ENCODE data around the gene PLEK2. TPM values are rescaled to one million over a fixed set of nuclear protein-coding genes. Genes with fewer than 3 reads are reported as not detected.
"Not testable (repeated sequence)": the region's sequence is repeated elsewhere in the genome, so short reads cannot be mapped to it uniquely, and the experiment has no call there.

The PLEK2 gene
- total RNA-seq, 5 donors from 2014 or later (not counting 1 experiment from before 2014, with no cell fraction given) = 0.79 to 4.0 (median 3.5) TPM

- H3K4me3 Mint-ChIP-seq = no peak overlapping the region
- no peaks in the 10 kb centered on the region for H3K36me3 Mint-ChIP-seq
- no peaks in the 10 kb centered on the region for H3K9me3 Mint-ChIP-seq
- Histone ChIP-seq H3K27me3 (replicated peaks in 1 of 2; ENCODE audit: control insufficient read depth in 2 of 2, extremely low read depth in 1 of 2, insufficient read depth in 2 of 2, low read length in 1 of 2) (peaks cover 0 to 14% of the 10 kb centered on the region in 2 experiments), H3K4me3 (ENCODE audit: control insufficient read depth in 1 of 2, extremely low read depth in 1 of 2, low read length in 1 of 2) (no peak overlapping the region), H3K9me3 (no peaks in the 10 kb centered on the region), H3K27ac (ENCODE audit: low read length) (no peak overlapping the region), H3K36me3 (ENCODE audit: control insufficient read depth in 2 of 2, extremely low read depth in 1 of 2, insufficient read depth in 1 of 2, low read length in 1 of 2) (no peaks in the 10 kb centered on the region), H3K4me1 (ENCODE audit: control insufficient read depth in 1 of 2, extremely low read depth in 1 of 2, insufficient read depth in 2 of 2, low read length in 2 of 2) (no peaks in the 10 kb centered on the region)
- DNase-seq (no peak), ATAC-seq (replicated peaks in 1 of 4) (no peak)
- ChIA-PET POLR2A (no interaction called here), CTCF (no interaction called here)
- WGBS (ENCODE audit: insufficient coverage) = 94% methylated on average over 5 of the region's 11 CpGs
- peaks cover 0 to 6% (median 2%) of the 10 kb centered on the region in 3 donors for H3K4me1 Mint-ChIP-seq
- no peak overlapping the region for H3K27ac Mint-ChIP-seq
- H3K27me3 Mint-ChIP-seq = peaks cover under 1 to 5% of the 10 kb centered on the region in 2 donors
These were observed 6.6 kb upstream of the PLEK2 start for GRCh38 chr14:67418401-67419191.

- H3K4me1 Mint-ChIP-seq = peaks cover under 1 to 4% (median 2%) of the 10 kb centered on the region in 3 donors
- Histone ChIP-seq H3K27me3 (replicated peaks in 1 of 2; ENCODE audit: control insufficient read depth in 2 of 2, extremely low read depth in 1 of 2, insufficient read depth in 2 of 2, low read length in 1 of 2) (peaks cover 0 to 13% of the 10 kb centered on the region in 2 experiments), H3K4me1 (ENCODE audit: control insufficient read depth in 1 of 2, extremely low read depth in 1 of 2, insufficient read depth in 2 of 2, low read length in 2 of 2) (no peaks in the 10 kb centered on the region), H3K9me3 (no peaks in the 10 kb centered on the region), H3K4me3 (ENCODE audit: control insufficient read depth in 1 of 2, extremely low read depth in 1 of 2, low read length in 1 of 2) (no peak overlapping the region), H3K36me3 (ENCODE audit: control insufficient read depth in 2 of 2, extremely low read depth in 1 of 2, insufficient read depth in 1 of 2, low read length in 1 of 2) (no peaks in the 10 kb centered on the region), H3K27ac (ENCODE audit: low read length) (no peak overlapping the region)
- H3K36me3 Mint-ChIP-seq = no peaks in the 10 kb centered on the region
- CTCF ChIA-PET = no interaction called here
- DNase-seq (no peak), ATAC-seq (replicated peaks in 1 of 4) (no peak)
- no peak overlapping the region for H3K27ac Mint-ChIP-seq
- no CpG with 5 or more reads among the region's 3 CpGs for WGBS (ENCODE audit: insufficient coverage)
- POLR2A ChIA-PET = no interaction called here
- no peaks in the 10 kb centered on the region for H3K9me3 Mint-ChIP-seq
- H3K4me3 Mint-ChIP-seq = no peak overlapping the region
- H3K27me3 Mint-ChIP-seq = no peaks in the 10 kb centered on the region
These were observed 5.7 kb upstream of the PLEK2 start for GRCh38 chr14:67417633-67418032.

GRCh38 chr14:67416810-67417209, 4.8 kb upstream of the PLEK2 start:
- Mint-ChIP-seq H3K36me3 (no peaks in the 10 kb centered on the region), H3K27ac (no peak overlapping the region), H3K27me3 (peaks cover 0 to 2% of the 10 kb centered on the region in 2 donors), H3K4me3 (no peak overlapping the region), H3K4me1 (peaks cover 6 to 10% (median 8%) of the 10 kb centered on the region in 3 donors), H3K9me3 (no peaks in the 10 kb centered on the region)
- ChIA-PET CTCF (no interaction called here), POLR2A (no interaction called here)
- peaks cover 0 to 6% of the 10 kb centered on the region in 2 experiments for H3K4me1 ChIP-seq (ENCODE audit: control insufficient read depth in 1 of 2, extremely low read depth in 1 of 2, insufficient read depth in 2 of 2, low read length in 2 of 2)
- H3K27me3 ChIP-seq (replicated peaks in 1 of 2; ENCODE audit: control insufficient read depth in 2 of 2, extremely low read depth in 1 of 2, insufficient read depth in 2 of 2, low read length in 1 of 2) = peaks cover 0 to 20% of the 10 kb centered on the region in 2 experiments
- H3K36me3 ChIP-seq (ENCODE audit: control insufficient read depth in 2 of 2, extremely low read depth in 1 of 2, insufficient read depth in 1 of 2, low read length in 1 of 2) = no peaks in the 10 kb centered on the region
- no peak overlapping the region for H3K4me3 ChIP-seq (ENCODE audit: control insufficient read depth in 1 of 2, extremely low read depth in 1 of 2, low read length in 1 of 2)
- H3K27ac ChIP-seq (ENCODE audit: low read length) = no peak overlapping the region
- ATAC-seq (replicated peaks in 1 of 4) (no peak), DNase-seq (no peak)
- no CpG with 5 or more reads among the region's 2 CpGs for WGBS (ENCODE audit: insufficient coverage)
- no peaks in the 10 kb centered on the region for H3K9me3 ChIP-seq

GRCh38 chr14:67416085-67416484, 4.1 kb upstream of the PLEK2 start:
- no peaks in the 10 kb centered on the region for H3K9me3 ChIP-seq
- no peak overlapping the region for H3K27ac ChIP-seq (ENCODE audit: low read length)
- peaks cover 0 to 27% of the 10 kb centered on the region in 2 experiments for H3K27me3 ChIP-seq (replicated peaks in 1 of 2; ENCODE audit: control insufficient read depth in 2 of 2, extremely low read depth in 1 of 2, insufficient read depth in 2 of 2, low read length in 1 of 2)
- CTCF ChIA-PET = interaction anchor here in 1 of 2 donors (1.1 kb wide), 1 partner anchor 11 kb away, joined by 4 read pairs; no protein-coding TSS in a partner anchor
- Mint-ChIP-seq H3K27me3 (peaks cover 0 to 2% of the 10 kb centered on the region in 2 donors), H3K4me3 (no peak overlapping the region), H3K4me1 (peaks cover 10 to 15% (median 12%) of the 10 kb centered on the region in 3 donors), H3K36me3 (no peaks in the 10 kb centered on the region), H3K27ac (no peak overlapping the region), H3K9me3 (no peaks in the 10 kb centered on the region)
- 87% methylated on average over 7 of the region's 8 CpGs for WGBS (ENCODE audit: insufficient coverage)
- no peak for DNase-seq
- H3K4me1 ChIP-seq (ENCODE audit: control insufficient read depth in 1 of 2, extremely low read depth in 1 of 2, insufficient read depth in 2 of 2, low read length in 2 of 2) = peaks cover 0 to 12% of the 10 kb centered on the region in 2 experiments
- H3K4me3 ChIP-seq (ENCODE audit: control insufficient read depth in 1 of 2, extremely low read depth in 1 of 2, low read length in 1 of 2) = no peak overlapping the region
- H3K36me3 ChIP-seq (ENCODE audit: control insufficient read depth in 2 of 2, extremely low read depth in 1 of 2, insufficient read depth in 1 of 2, low read length in 1 of 2) = no peaks in the 10 kb centered on the region
- POLR2A ChIA-PET = no interaction called here
- no peak for ATAC-seq (replicated peaks in 1 of 4)

- H3K4me1 ChIP-seq (ENCODE audit: control insufficient read depth in 1 of 2, extremely low read depth in 1 of 2, insufficient read depth in 2 of 2, low read length in 2 of 2) = peaks cover 0 to 12% of the 10 kb centered on the region in 2 experiments
- H3K27me3 Mint-ChIP-seq; DNase-seq; H3K4me3 Mint-ChIP-seq; H3K4me3 ChIP-seq (ENCODE audit: control insufficient read depth in 1 of 2, extremely low read depth in 1 of 2, low read length in 1 of 2); H3K36me3 Mint-ChIP-seq; H3K27ac Mint-ChIP-seq; ATAC-seq (replicated peaks in 1 of 4); H3K9me3 Mint-ChIP-seq; H3K27ac ChIP-seq (ENCODE audit: low read length); POLR2A ChIA-PET; H3K9me3 ChIP-seq; H3K36me3 ChIP-seq (ENCODE audit: control insufficient read depth in 2 of 2, extremely low read depth in 1 of 2, insufficient read depth in 1 of 2, low read length in 1 of 2): not testable (repeated sequence)
- peaks cover 0 to 27% of the 10 kb centered on the region in 2 experiments for H3K27me3 ChIP-seq (replicated peaks in 1 of 2; ENCODE audit: control insufficient read depth in 2 of 2, extremely low read depth in 1 of 2, insufficient read depth in 2 of 2, low read length in 1 of 2)
- peaks cover 10 to 15% (median 12%) of the 10 kb centered on the region in 3 donors for H3K4me1 Mint-ChIP-seq
- CTCF ChIA-PET = interaction anchor here in 1 of 2 donors (1.1 kb wide), 1 partner anchor 11 kb away, joined by 4 read pairs; no protein-coding TSS in a partner anchor
- WGBS (ENCODE audit: insufficient coverage) = 100% methylated on average over 1 of the region's 5 CpGs
These were observed 3.6 kb upstream of the PLEK2 start for GRCh38 chr14:67415610-67416009.

GRCh38 chr14:67413806-67414769, 2.1 kb upstream of the PLEK2 start:
- Mint-ChIP-seq H3K36me3 (no peaks in the 10 kb centered on the region), H3K27ac (no peak overlapping the region), H3K4me1 (peaks cover 10 to 15% (median 12%) of the 10 kb centered on the region in 3 donors), H3K27me3 (peaks cover 0 to 2% of the 10 kb centered on the region in 2 donors), H3K4me3 (no peak overlapping the region), H3K9me3 (no peaks in the 10 kb centered on the region)
- ATAC-seq (replicated peaks in 1 of 4) (peak in 1 of 4 experiments; percentile 31), DNase-seq (peak in 2 of 35 experiments; percentile 5 to 15)
- Histone ChIP-seq H3K9me3 (no peaks in the 10 kb centered on the region), H3K27ac (ENCODE audit: low read length) (no peak overlapping the region), H3K4me1 (ENCODE audit: control insufficient read depth in 1 of 2, extremely low read depth in 1 of 2, insufficient read depth in 2 of 2, low read length in 2 of 2) (peaks cover 0 to 12% of the 10 kb centered on the region in 2 experiments), H3K36me3 (ENCODE audit: control insufficient read depth in 2 of 2, extremely low read depth in 1 of 2, insufficient read depth in 1 of 2, low read length in 1 of 2) (no peaks in the 10 kb centered on the region), H3K4me3 (ENCODE audit: control insufficient read depth in 1 of 2, extremely low read depth in 1 of 2, low read length in 1 of 2) (no peak overlapping the region), H3K27me3 (replicated peaks in 1 of 2; ENCODE audit: control insufficient read depth in 2 of 2, extremely low read depth in 1 of 2, insufficient read depth in 2 of 2, low read length in 1 of 2) (peaks cover 0 to 20% of the 10 kb centered on the region in 2 experiments)
- no CpG with 5 or more reads among the region's 3 CpGs for WGBS (ENCODE audit: insufficient coverage)
- ChIA-PET CTCF (interaction anchor here in 1 of 2 donors (0.7 to 1.1 kb wide), 2 partner anchors 10 to 13 kb away, joined by 3 read pairs; no protein-coding TSS in a partner anchor), POLR2A (no interaction called here)

All from T-cell (primary cell).